D721Med (cell line): Measurements from ENCODE around the gene PDZRN3.

Experiments
- DNase-seq: peaks from one replicate; pipeline ENCODE4 v3.0.0; 2011; ENCODE audit warnings: low spot score; ENCODE audit not compliant: insufficient read length
- FAIRE-seq: peaks from 2 replicates; lab custom pipeline; 2011; peaks lifted over from hg19 to GRCh38; lab: Jason Lieb, UNC
- CTCF ChIP-seq: IDR thresholded peaks from 2 replicates; pipeline ENCODE4 v1.5.1; 2012; ENCODE audit warnings: mild to moderate bottlenecking, control low read depth; ENCODE audit not compliant: insufficient read depth; ENCODE audit errors: missing control alignments

Gene PDZRN3

DNA sequence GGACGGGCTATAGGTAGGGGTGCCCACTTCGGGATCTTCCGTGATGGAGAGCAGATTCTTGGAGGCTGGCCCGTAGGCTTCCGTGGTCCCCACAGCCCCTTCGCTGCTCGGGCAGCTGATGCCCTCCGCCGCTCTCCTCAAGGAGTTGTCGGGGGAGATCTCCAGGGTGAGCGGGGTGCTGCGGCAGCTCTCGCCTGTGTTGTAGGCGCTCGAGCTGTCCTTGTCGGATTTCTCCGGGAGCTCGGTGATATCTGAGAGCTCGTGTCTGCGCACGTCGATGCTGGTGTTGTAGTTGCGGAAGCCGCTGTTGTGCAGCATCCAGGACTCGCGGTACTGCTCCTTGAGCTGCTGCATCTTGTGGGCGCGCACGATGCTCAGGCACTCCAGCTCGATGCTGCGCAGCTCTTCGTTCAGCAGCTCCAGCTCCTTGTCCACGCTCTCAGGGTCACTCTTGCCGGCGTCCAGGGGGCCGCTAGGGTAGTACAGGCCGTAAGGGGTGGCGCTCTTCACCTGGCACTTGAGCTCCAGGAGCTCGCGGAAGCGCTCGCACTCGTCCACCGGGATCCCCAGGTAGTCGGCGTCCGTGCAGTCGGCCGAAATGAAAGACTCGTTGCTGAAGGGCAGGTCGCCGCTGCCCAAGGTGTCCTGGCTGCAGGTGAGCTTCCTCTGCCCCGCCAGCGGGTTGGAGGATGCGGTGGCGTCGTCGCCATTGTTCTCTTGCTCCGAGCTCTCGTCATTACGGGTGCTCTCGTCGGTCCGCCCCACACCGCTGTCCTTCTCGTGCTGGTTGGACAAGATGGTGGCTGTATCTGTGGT lies 240.4 kb downstream of the PDZRN3 start:
- TF ChIP-seq CTCF, result no peak
- DNase-seq, result no peak
- no peak for FAIRE-seq

DNA sequence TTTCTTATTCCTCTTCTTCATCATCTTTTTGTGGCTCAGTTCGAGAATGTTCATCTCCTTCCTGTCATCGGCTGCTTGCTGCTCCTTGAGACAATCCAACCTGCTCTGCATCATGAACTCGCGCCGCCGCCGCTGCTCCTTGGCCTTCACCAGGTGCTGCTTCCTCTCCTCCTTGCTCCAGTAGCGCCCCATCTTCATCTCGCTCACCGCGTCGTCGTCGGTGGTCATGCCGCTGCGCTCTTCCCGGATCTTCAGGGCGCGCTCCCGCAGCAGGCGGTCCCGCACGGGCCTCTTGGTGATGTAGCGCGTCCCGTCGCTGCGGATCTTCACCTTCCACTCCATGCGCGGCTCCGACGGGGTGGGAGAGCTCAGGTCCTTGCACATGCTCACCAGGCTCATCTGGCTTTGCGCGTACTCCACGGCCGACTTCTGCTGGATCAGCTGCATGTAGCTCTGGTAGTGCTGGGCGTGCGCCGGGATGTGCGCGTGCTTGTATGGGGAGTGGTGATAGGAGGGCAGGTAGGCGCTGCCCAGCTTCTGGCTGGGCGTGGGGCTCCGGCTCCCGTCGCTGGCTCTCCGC lies 241.2 kb downstream of the PDZRN3 start:
- FAIRE-seq (no peak), DNase-seq (no peak)
- no peak for TF ChIP-seq CTCF

GRCh38 chr3:73381551-73381950 lies 243.2 kb downstream of the PDZRN3 start:
- no peak for TF ChIP-seq CTCF
- FAIRE-seq, result no peak
- no peak for DNase-seq

DNA sequence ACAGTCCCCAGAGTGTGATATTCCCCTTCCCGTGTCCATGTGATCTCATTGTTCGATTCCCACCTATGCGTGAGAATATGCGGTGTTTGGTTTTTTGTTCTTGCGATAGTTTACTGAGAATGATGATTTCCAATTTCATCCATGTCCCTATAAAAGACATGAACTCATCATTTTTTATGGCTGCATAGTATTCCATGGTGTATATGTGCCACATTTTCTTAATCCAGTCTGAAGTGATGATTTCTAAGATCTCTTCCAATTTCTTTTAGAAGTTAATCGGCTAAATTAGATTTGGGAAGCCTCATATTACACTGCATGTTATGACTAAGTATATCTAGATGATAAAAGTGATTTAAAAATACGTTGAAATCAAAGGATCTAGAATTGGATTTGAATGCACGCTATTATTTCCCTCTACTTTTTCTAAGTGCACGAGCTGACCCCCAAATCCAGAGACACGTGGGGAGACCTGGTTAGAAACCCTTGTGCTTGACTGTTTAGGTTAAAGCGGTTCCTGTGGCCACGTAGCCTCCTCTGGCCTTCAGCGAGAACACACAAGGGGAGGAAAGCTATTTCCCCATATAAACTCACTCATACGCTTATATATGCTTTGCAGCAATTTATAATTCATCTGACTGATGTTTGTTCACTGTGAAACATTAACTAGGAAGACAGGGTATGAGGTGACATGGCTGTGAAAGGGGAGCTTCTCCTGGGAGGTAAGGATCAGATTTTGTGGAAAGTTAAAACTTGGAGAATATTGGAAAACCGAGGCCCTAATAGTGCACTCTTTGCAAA lies 243.8 kb downstream of the PDZRN3 start:
- DNase-seq (no peak), FAIRE-seq (no peak)
- no peak for TF ChIP-seq CTCF

DNA sequence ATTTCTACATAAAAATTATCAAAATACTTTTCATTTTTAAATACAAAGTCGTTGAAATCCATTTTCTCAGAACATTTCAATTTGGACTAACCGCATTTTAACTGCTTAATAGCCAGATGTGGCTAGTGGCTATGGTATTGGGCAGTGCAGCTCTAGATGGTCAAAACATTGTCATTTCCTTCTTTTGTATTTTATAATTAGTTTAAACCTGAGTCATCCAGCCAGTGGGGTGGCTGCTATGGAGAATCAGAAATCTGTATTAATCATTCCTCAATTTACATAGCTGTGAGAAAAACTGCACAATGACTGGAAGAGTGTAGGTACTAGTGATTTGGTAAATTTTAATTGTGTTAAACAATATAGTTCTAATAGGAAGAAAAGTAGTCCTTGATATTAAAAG lies 245.3 kb downstream of the PDZRN3 start:
- DNase-seq (no peak), FAIRE-seq (no peak)
- no peak for TF ChIP-seq CTCF

DNA sequence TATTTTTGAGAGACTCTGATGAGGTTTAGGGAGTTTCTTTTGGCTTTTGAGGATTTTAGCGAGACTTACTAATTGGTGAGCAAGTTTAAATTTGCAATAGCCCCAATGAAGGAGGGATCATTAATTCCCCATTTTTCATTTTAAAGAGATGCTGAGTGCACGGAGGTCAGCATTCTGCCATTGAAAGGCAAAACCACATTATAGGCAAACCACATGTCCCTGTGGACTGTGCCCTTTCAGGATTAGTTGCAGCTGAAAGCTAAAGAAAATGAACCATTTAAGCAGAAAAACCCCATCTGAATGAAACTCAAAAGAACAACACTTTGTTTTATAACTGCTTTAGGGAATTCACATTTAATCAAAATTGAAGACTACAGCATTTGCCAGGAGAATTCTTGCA lies 246.5 kb downstream of the PDZRN3 start:
- DNase-seq (no peak), FAIRE-seq (no peak)
- TF ChIP-seq CTCF, result no peak
